ENCODE results near the gene RHBDL1. TPM values are rescaled to one million over a fixed set of nuclear protein-coding genes. Genes with fewer than 3 reads are reported as not detected.

RHBDL1 gene
- total and polyA plus RNA-seq, 4 donors: 0.91 to 5.4 (median 1.6) TPM

DNA sequence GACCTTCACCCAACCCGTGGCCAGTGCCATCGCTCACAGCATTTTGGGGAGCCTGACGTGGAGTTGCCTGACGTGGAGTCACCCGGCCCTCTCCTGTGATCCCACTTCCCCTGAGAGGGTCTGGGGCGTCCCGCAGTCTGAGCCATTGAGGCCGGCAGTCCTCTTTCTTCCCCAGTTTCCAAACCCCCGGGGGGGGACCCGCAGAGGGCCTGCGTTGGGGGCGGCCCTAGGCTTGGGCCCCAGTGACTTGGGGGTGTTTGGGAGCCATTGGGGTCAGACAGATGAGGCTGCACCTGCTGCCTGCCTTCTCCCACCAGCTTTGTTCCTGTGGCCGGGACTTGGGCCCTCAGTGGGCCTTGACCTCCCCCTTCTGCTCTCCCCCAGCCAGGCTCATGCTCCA is 5.8 kb upstream of the RHBDL1 start:
- Histone ChIP-seq H3K9ac (ENCODE audit: insufficient read depth in 1 of 2, low read length in 2 of 2) (no peak overlapping the region), H3K27ac (ENCODE audit: low read depth in 1 of 2, low read length in 1 of 2) (no peak overlapping the region), H3K27me3 (ENCODE audit: control insufficient read depth in 3 of 3, insufficient read depth in 3 of 3, low read length in 2 of 3) (no peaks in the 10 kb centered on the region), H3K4me1 (ENCODE audit: control insufficient read depth in 5 of 5, insufficient read depth in 5 of 5, low read length in 5 of 5) (peaks cover 0 to 15% (median 3%) of the 10 kb centered on the region in 5 donors), H3K4me3 (no peak overlapping the region), H3K9me3 (ENCODE audit: control insufficient read depth in 4 of 4, insufficient read depth in 3 of 4, low read length in 3 of 4) (peaks cover 0 to 4% (median 0%) of the 10 kb centered on the region in 4 donors), H3K36me3 (ENCODE audit: control insufficient read depth in 4 of 4, insufficient read depth in 4 of 4, low read length in 4 of 4) (peaks cover 2 to 46% (median 19%) of the 10 kb centered on the region in 4 donors)
- 94 to 96% methylated on average over 10 to 13 of the region's 13 CpGs for WGBS, 2 donors
- ATAC-seq (ENCODE audit: insufficient read depth, low FRiP score) (no peak), DNase-seq (no peak)
- TF ChIP-seq, protein P1, sequence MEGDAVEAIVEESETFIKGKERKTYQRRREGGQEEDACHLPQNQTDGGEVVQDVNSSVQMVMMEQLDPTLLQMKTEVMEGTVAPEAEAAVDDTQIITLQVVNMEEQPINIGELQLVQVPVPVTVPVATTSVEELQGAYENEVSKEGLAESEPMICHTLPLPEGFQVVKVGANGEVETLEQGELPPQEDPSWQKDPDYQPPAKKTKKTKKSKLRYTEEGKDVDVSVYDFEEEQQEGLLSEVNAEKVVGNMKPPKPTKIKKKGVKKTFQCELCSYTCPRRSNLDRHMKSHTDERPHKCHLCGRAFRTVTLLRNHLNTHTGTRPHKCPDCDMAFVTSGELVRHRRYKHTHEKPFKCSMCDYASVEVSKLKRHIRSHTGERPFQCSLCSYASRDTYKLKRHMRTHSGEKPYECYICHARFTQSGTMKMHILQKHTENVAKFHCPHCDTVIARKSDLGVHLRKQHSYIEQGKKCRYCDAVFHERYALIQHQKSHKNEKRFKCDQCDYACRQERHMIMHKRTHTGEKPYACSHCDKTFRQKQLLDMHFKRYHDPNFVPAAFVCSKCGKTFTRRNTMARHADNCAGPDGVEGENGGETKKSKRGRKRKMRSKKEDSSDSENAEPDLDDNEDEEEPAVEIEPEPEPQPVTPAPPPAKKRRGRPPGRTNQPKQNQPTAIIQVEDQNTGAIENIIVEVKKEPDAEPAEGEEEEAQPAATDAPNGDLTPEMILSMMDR (IDR thresholded peaks at IDR 0.05; ENCODE audit: control extremely low read depth, extremely low read depth): no peak

DNA sequence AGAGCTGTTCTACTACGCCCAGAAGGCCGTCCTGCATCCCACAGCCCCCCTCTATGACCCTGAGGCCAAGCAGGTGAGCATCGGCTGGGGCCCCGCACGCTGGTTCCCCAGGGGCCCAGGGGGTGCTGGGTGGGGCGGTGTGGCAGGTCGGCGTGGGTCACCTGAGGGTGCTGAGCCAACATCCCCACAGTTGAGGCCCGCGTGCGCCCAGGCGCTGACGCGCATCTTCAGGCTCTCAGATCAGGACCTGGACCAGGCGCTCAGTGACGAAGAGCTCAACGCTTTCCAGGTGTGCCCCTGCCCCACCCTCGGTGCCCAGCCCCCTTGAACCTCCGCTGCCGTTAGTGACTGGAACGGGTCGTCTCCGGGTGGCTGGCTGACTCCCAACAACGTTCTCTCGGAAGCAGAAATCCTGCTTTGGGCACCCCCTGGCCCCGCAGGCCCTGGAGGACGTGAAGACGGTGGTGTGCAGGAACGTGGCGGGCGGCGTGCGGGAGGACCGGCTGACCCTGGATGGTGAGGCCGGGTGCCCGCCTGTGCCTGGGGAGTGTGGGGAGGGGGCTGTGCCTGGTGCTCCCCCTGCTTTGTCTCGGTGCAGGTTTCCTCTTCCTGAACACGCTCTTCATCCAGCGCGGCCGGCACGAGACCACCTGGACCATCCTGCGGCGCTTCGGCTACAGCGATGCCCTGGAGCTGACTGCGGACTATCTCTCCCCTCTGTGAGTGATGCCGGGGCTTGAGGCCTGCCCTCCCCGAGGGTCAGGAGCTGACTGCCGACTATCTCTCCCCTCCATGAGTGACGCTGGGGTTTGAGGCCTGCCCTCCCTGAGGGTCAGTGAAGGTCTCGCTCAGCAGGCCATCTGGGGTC is 4.8 kb upstream of the RHBDL1 start:
- no peak overlapping the region for H3K9ac ChIP-seq (ENCODE audit: insufficient read depth in 1 of 2, low read length in 2 of 2)
- peaks cover 0 to 22% (median 4%) of the 10 kb centered on the region in 5 donors for H3K4me1 ChIP-seq (ENCODE audit: control insufficient read depth in 5 of 5, insufficient read depth in 5 of 5, low read length in 5 of 5)
- TF ChIP-seq, protein P1 (IDR thresholded peaks at IDR 0.05; ENCODE audit: control extremely low read depth, extremely low read depth): no peak
- no peak overlapping the region for H3K27ac ChIP-seq (ENCODE audit: low read depth in 1 of 2, low read length in 1 of 2)
- WGBS, 2 donors: 93 to 95% methylated on average over 52 of the region's 52 CpGs
- H3K4me3 ChIP-seq: no peak overlapping the region
- H3K9me3 ChIP-seq (ENCODE audit: control insufficient read depth in 4 of 4, insufficient read depth in 3 of 4, low read length in 3 of 4): peaks cover 0 to 4% (median 0%) of the 10 kb centered on the region in 4 donors
- DNase-seq: no peak
- no peak for ATAC-seq (ENCODE audit: insufficient read depth, low FRiP score)
- no peaks in the 10 kb centered on the region for H3K27me3 ChIP-seq (ENCODE audit: control insufficient read depth in 3 of 3, insufficient read depth in 3 of 3, low read length in 2 of 3)
- peaks cover 2 to 46% (median 19%) of the 10 kb centered on the region in 4 donors for H3K36me3 ChIP-seq (ENCODE audit: control insufficient read depth in 4 of 4, insufficient read depth in 4 of 4, low read length in 4 of 4)

DNA sequence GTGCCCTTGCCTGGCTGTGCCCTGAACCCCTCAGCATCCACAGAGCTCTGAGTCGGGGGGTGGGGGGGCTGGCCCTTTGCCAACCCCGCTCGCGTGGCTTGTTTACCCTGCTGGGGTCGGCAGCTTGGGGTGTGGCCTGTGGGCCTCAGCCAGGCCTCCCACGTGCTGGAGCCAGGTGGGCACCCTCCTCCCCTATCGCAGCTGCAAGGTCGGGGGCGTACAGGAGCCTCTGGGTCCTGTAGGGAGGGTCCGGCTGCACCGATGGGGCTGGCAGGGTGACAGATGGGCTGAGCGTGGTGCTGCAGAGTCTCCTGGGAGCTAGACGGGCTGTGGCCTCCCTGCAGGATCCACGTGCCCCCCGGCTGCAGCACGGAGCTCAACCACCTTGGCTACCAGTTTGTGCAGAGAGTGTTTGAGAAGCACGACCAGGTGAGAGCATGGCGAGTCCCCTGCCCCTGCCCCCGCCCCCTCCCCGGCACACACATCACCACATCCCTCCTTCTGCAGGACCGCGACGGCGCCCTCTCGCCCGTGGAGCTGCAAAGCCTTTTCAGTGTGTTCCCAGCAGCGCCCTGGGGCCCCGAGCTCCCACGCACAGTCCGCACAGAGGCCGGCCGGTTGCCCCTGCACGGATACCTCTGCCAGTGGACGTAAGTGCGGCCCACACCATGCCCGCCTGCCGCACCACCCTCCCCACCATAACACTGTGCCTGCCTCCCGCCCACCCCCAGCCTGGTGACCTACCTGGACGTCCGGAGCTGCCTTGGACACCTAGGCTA is 3.9 kb upstream of the RHBDL1 start:
- WGBS, 2 donors: 88 to 92% methylated on average over 40 of the region's 40 CpGs
- ATAC-seq (ENCODE audit: insufficient read depth, low FRiP score) (no peak), DNase-seq (no peak)
- TF ChIP-seq, protein P1 (IDR thresholded peaks at IDR 0.05; ENCODE audit: control extremely low read depth, extremely low read depth): no peak
- Histone ChIP-seq H3K9me3 (ENCODE audit: control insufficient read depth in 4 of 4, insufficient read depth in 3 of 4, low read length in 3 of 4) (peaks cover 0 to 4% (median 0%) of the 10 kb centered on the region in 4 donors), H3K9ac (ENCODE audit: insufficient read depth in 1 of 2, low read length in 2 of 2) (no peak overlapping the region), H3K27ac (ENCODE audit: low read depth in 1 of 2, low read length in 1 of 2) (no peak overlapping the region), H3K4me3 (no peak overlapping the region), H3K27me3 (ENCODE audit: control insufficient read depth in 3 of 3, insufficient read depth in 3 of 3, low read length in 2 of 3) (no peaks in the 10 kb centered on the region), H3K36me3 (ENCODE audit: control insufficient read depth in 4 of 4, insufficient read depth in 4 of 4, low read length in 4 of 4) (peaks cover 2 to 46% (median 19%) of the 10 kb centered on the region in 4 donors), H3K4me1 (ENCODE audit: control insufficient read depth in 5 of 5, insufficient read depth in 5 of 5, low read length in 5 of 5) (peaks cover 0 to 22% (median 4%) of the 10 kb centered on the region in 5 donors)

Data from lung (tissue), 12 donors.